Activated CD8-positive, alpha-beta memory T cell treated with anti-CD3 and anti-CD28 coated beads for 1 hour (primary cell): ENCODE data around the gene PLCB4.

ENCODE experiments used
- DNase-seq, 2 donors: peaks; one replicate each; pipeline ENCODE4 v3.0.0-alpha.2; 2020; ENCODE audit warnings: low read depth in 1 of 2; ENCODE audit errors: extremely low read depth in 1 of 2

PLCB4 gene

DNA sequence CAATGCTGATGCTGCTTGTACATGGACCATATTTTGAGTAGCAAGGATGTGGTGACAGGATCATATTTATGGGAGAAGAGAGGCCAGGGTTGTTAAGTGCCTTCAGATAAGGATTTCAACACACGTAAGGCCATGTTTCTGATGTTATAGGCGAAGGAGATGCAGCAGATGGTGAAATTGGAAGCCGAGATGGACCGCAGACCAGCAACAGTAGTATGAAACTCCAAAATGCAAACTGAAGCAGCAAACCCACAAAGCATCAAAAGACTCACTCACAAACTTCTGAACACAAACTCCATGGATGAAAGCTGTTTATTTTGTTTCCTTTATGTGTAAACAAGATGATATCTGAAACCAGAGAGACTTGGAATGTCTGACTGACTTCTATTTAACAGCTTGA is 409.9 kb downstream of the PLCB4 start:
- DNase-seq = no peak

DNA sequence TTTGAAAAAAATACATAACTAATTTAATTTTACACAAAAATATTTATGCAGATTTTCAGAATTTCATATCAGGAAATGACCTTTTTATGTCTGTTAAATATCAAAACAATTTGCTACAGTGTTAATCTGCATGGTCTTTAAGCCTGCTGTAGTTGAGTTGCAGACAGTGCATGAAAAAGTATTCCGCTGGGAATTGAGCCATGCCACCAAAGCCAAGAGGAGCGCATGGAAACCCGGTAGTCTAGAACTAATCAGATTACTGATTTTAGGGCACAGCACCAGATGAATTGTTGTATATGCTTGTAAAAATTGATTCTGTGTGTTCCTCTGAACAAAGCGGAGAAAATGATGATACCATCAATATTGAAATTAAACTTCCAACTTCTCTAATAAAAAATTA is 411.2 kb downstream of the PLCB4 start:
- no peak for DNase-seq

DNA sequence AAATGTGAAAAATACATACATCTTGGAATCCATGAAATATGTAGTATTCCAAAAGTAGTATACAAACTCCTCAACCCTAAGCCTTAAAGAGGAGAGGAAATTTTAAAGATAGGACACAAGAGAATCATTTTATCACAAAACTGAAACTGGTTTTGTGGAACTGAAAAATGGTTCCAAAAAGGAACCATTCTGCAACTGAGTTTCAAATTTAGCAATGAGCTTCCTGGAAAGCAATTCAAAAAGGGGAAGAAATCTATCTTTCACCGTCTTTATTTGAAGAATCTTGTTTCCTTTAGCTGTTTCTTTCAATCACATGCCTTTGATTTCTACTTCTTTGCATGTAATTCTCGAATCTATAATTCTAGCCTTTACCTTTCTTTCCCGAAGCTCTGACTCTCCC is 413.3 kb downstream of the PLCB4 start:
- no peak for DNase-seq

- DNase-seq = no peak
These were observed 414.2 kb downstream of the PLCB4 start for GRCh38 chr20:9483131-9483530.

DNA sequence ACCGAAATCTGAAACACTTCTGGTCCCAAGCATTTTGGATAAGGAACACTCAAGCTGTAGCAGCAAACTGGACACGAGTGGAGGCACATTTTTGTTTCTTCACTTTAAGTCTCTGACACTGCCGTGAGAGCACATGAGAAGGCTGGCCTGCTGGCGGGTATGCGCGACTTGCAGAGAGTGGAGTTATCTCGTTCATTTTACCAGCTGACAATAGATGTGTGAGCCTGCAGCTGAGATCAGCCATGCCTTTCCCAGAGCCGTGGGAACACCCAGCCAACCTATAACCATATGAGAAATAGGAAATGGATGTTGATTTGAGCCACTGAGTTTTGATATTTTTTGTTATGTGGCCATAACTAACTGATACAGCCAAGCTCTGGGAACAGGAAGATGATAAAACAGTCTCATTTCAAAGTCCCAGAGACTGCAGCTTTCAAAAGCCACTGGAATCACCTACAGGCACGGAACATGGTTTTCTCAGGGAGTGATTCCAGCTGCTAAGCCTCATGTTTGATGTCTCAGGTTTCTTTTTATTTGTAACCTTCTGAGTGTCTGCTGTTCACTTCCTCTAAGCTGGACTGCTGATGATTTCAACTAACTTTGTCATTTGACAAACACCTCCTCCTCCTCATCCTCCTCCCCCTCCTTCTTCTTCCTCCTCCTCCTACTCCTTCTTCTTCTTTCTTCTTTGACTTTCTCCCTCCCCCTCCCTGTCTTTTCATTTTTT is 416.9 kb downstream of the PLCB4 start:
- no peak for DNase-seq

GRCh38 chr20:9487231-9487630 is 418.3 kb downstream of the PLCB4 start:
- DNase-seq = no peak

DNA sequence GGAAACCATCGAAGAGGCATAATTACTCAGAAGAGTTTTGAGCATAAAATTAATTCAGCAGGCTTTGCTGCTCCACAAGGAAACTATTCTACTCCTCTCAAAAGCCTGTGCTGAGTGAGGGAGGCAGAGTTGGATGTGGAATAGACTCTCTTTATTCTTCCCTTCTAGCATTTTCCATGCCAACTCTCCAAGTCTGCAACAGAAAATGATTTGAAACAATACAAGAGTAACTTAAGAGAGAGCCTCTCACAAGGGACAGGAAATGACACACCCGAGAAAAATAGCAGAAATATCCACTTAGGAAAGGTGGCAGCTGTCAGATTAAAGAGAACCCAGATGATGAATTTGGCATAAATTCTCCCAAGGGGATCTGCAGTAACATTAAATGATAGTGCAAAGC is 419.2 kb downstream of the PLCB4 start:
- no peak for DNase-seq

GRCh38 chr20:9490161-9490560 is 421.3 kb downstream of the PLCB4 start:
- DNase-seq = no peak

- DNase-seq = no peak
These were observed 421.7 kb downstream of the PLCB4 start for GRCh38 chr20:9490631-9491030.

DNA sequence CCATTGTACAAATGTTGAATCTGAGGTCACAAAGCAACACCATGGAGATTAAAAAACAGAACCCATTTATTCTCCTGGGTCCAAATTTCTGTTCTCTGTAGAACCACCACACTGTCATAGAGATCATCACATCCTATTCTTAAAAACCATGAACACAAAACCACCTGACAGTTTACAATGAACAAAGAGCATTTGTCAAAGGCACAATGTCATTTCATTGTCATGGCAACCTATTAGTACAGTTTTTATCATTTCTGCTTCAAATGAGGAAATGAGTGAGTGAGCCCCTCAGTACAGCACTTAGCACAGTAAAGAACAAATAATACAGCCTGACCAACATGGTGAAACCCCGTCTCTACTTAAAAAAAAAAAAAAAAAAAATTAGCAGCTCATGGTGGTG is 422.4 kb downstream of the PLCB4 start:
- no peak for DNase-seq

DNA sequence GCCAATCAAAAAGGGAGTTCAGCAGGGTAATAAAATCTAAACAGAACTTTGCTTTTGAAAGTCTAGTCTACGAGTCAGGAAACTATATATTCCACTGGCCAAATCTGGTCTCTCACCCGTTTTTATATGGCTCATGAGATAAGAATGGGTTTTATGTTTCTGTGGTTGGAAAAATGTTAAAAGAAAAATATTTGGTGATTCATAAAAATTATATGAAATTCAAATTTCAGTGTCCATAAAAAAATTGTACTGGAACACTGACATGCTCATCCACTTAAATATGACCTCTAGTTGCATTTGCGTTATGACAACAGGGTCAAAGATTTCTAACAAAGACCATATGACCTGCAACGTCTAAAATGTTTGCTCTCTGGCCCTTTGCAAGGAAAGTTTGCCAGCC is 423.2 kb downstream of the PLCB4 start:
- no peak for DNase-seq

DNA sequence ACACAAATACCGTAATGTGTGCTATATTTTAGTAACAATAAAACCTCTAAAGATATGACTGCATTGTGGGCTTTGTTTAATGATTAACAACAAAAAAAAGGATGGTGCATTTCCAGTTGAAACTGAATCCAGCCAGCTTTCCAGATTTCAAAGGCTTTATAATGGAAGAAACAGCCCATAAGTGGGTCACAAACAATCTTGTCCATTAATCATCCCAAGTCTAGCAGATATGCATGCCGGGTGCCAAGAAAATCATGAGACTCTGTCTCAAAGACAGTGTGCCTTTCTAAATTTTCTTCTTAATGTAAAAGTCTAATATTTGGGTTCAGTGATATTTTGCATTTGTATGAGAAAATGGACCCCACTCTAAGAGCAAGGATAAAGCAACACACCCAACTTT is 424.9 kb downstream of the PLCB4 start:
- no peak for DNase-seq

GRCh38 chr20:9495701-9496100 is 426.8 kb downstream of the PLCB4 start:
- no peak for DNase-seq

GRCh38 chr20:9496155-9496554 is 427.3 kb downstream of the PLCB4 start:
- DNase-seq = no peak

- DNase-seq = no peak
These were observed 429.4 kb downstream of the PLCB4 start for GRCh38 chr20:9498322-9498721.

- no peak for DNase-seq
These were observed 430.4 kb downstream of the PLCB4 start for GRCh38 chr20:9499126-9499899.

GRCh38 chr20:9500121-9500520 is 431.2 kb downstream of the PLCB4 start:
- no peak for DNase-seq

- no peak for DNase-seq
These were observed 432.6 kb downstream of the PLCB4 start for GRCh38 chr20:9501473-9501872.

DNA sequence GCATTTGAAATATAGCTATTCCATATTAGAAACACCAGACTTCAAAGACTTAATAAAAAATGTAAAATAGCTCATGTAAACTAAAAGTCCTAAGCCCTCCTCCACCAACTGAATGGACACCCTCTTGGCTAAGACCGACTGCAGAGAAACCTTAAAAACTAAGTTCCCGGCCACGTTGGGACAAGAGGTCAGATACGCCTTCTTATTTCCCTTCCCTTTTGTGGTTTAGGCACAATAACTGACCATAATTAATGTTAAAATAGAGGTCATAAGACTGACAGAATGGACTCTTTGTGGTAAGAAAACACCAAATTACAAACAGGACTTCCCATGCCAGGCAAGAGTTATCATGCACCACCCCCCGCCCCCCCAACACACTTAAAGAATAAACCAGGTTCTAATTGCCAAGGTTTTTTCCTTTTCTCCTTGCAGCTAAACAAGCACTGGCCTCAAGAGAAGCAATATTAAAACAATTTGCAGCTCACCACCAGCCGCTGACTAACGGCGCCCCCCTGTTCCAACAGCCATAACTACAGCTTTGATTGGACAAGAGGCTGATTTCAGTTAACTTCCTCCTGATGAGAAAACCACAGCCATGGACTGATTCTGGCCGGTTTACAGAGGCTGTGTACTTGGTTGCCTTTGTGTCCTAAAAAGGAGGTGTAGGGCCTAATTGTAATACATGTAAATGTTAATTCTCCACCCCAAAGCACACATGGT is 434.8 kb downstream of the PLCB4 start:
- DNase-seq = no peak

- no peak for DNase-seq
These were observed 437.5 kb downstream of the PLCB4 start for GRCh38 chr20:9506280-9506821.

DNA sequence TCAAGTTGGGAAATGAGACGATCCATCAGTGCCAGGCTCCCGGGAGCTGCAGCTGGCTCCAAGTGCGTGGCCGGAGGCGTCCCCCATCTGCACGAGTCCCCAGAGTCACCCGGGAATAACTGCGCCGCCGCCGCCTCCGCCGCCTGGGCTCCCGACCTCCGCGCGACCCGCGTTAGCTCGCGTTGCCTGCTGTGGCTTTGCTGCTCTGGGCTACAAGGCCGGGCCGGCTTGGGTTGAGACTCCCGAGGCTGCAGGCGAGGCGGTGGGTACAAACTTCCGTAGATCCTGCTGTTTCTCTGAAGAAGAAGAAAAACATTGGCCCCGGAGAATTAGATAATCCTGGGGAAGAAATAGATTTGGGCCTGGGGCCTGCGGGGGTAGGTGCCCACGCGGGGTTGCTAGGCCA is 438.1 kb downstream of the PLCB4 start:
- no peak for DNase-seq
